GM19395 (cell line): ENCODE results near the gene NHP2.
A peak's percentile ranks its signal among the peaks of the same experiment; 100 is the strongest.
"Not testable (repeated sequence)": the region's sequence is repeated elsewhere in the genome, so short reads cannot be mapped to it uniquely, and the experiment has no call there.

Experiments used
- ATAC-seq: cut with Tn5 transposase; IDR thresholded peaks from one replicate; pipeline ENCODE4 v1.9.1; 2021; ENCODE audit warnings: mild to moderate bottlenecking, moderate library complexity; ENCODE audit not compliant: unreplicated experiment

The NHP2 gene

GRCh38 chr5:178153530-178154340 lies at the start of gene NHP2:
Gene NHP2 (minus strand): TSS chr5:178153885. CDS start chr5:178153817, 68 bp downstream.
- ATAC-seq: peak; percentile 99

GRCh38 chr5:178202541-178202940 lies 48.9 kb upstream of the NHP2 start:
- no peak for ATAC-seq

GRCh38 chr5:178201927-178202235 lies 48.2 kb upstream of the NHP2 start:
- ATAC-seq: no peak

- no peak for ATAC-seq
Measured at GRCh38 chr5:178201221-178201926, 47.7 kb upstream of the NHP2 start.

- no peak for ATAC-seq
Measured at GRCh38 chr5:178199581-178200434, 46.1 kb upstream of the NHP2 start.

- ATAC-seq: no peak
Measured at GRCh38 chr5:178198706-178199105, 45.0 kb upstream of the NHP2 start.

- ATAC-seq: not testable (repeated sequence)
Measured at GRCh38 chr5:178198151-178198550, 44.5 kb upstream of the NHP2 start.

- ATAC-seq: no peak
Measured at GRCh38 chr5:178196986-178197385, 43.3 kb upstream of the NHP2 start.

GRCh38 chr5:178196281-178196812 lies 42.7 kb upstream of the NHP2 start:
- no peak for ATAC-seq

- ATAC-seq: no peak
Measured at GRCh38 chr5:178194026-178194425, 40.3 kb upstream of the NHP2 start.

- ATAC-seq: no peak
Measured at GRCh38 chr5:178193251-178193809, 39.6 kb upstream of the NHP2 start.

GRCh38 chr5:178192787-178193186 lies 39.1 kb upstream of the NHP2 start:
- ATAC-seq: no peak

GRCh38 chr5:178192244-178192643 lies 38.6 kb upstream of the NHP2 start:
- no peak for ATAC-seq

GRCh38 chr5:178191661-178192060 lies 38.0 kb upstream of the NHP2 start:
- no peak for ATAC-seq

GRCh38 chr5:178189433-178189832 lies 35.7 kb upstream of the NHP2 start:
- ATAC-seq: no peak

- ATAC-seq: no peak
Measured at GRCh38 chr5:178187014-178187413, 33.3 kb upstream of the NHP2 start, which contains the start of gene GMCL2. Gene GMCL2 (minus strand): TSS chr5:178187371. CDS start chr5:178187299, 72 bp downstream.

GRCh38 chr5:178186427-178186826 lies 32.7 kb upstream of the NHP2 start:
- ATAC-seq: no peak

- ATAC-seq: no peak
Measured at GRCh38 chr5:178182158-178182876, 28.6 kb upstream of the NHP2 start.

GRCh38 chr5:178180141-178180863 lies 26.6 kb upstream of the NHP2 start:
- no peak for ATAC-seq
